Lung microvascular endothelial cell (primary cell): ENCODE results near the gene FPR1. TPM values are rescaled to one million over a fixed set of nuclear protein-coding genes. Genes with fewer than 3 reads are reported as not detected.
"Not testable (repeated sequence)": the region's sequence is repeated elsewhere in the genome, so short reads cannot be mapped to it uniquely, and the experiment has no call there.

ENCODE experiments used
- DNase-seq, 2 donors: peaks; one replicate each; pipeline versions ENCODE4 v3.0.0 to v3.0.0-alpha.2; 2010; ENCODE audit warnings: low read depth in 2 of 2
- total RNA-seq: library from RNA; depleted of rRNA; stranded (reverse); fragments of >200 nt; gene quantifications from 2 replicates; pipeline ENCODE4 v1.2.1, GENCODE V29; 2014

The FPR1 gene
- total RNA-seq, 1 donor from 2014 or later, result not detected

DNA sequence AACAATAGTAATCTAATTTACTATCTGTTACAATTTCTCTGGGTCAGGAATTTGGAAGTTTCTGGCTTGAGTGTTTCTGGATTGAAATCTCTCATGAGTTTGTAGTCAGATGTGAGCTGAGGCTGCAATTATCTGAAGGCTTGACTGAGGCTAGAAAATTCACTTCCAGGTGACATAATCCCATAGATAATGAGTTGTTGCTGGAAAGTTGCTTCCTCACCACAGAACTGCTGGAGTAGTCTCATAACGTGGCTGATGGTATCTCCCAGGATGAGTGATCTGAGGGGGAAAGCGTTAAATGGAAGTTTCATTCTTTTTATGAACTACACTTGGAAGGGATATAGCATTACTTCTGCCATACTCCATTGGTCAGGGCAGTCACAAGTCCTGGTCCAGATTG, 28.0 kb upstream of the FPR1 start:
- no peak for DNase-seq

DNA sequence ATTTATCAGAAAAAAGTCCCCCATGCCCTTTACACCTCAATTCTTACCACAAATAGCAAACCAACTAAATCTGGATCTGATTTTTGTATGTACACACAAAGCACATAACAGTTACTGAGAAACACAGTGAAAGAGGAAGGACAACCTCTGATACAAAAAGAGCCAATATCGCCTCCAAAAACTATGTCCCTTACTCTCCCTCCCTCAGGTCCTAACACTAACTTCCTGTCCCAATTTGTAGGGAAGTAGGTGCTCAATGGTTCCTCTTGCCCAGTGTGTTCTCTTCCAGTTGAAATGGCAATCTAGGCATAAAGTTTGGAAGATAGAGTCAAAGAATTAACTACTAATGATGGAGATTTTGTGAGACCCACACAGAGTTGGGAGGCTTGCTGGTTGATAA, 27.5 kb upstream of the FPR1 start:
- DNase-seq, result no peak

DNA sequence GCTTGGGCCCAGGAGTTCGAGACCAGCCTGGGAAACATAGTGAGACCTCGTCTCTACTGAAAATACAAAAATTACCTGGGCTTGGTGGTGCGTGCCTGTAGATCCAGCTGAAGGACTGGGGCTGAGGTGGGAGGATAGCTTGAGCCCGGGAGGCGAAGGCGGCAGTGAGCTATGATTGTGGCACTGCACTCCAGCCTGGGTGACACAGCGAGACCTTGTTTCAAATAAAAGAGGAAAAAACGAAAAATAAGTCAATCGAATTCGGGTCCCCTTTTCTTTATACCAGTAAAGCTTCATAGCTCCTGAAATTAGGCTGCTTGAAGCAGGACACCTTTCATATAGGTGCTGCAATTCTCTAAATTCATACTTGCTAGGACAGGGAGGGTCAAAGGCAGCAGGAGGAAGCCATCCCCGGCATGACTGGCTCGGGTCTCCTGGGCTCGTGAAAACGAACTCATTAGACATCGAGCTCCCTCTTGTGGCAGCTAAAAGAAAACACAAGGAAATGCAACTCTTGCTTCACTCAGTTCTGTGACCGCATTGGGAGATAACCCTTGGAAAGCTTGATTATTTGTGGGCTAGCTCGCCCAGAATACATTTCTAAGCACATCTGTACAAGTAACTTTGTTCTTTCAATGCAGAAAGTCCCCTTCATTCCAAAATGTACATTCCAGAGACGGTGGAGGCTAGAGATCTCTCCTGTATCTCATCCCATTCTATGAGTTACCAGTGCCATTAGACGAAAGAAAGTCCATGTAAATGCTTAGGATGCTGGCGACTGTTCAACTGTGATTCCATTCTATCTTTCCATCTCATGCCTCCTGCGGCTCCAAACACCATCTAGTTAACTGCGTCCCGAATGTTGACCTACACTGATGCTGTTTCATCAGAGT, 26.1 kb upstream of the FPR1 start:
- DNase-seq, result peak; percentile 84 to 90

DNA sequence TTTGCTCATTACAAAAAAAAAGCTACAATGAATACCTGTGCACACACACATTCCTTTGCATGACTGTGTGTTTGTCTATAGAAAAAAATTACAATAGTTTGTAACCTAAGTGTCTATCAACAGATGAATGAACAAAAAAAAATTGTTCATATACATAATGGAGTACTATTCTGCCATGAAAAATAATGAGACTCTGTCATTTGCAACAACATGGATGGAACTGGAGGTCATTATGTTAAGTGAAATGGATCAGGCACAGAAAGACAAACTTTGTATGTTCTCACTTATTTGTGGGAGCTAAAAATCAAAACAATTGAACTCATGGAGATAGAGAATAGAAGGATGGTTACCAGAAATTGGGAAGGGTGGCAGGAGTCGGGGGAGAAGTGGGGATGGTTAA, 24.9 kb upstream of the FPR1 start:
- DNase-seq, result not testable (repeated sequence)

DNA sequence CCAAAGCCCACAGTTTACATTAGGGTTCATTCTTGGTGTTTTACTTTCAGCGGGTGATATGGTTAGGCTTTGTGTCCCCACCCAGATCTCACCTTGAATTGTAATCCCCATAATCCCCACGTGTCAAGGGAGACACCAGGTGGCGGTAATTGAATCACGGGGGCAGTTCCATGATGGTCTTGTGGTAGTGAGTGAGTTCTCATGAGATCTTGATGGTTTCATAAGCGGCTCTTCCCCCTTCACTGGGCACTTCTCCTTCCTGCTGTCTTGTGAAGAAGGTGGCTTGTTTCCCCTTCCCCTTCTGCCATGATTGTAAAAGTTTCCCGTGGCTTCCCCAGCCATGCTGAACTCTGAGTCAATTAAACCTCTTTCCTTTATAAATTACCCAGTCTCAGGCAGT, 21.3 kb upstream of the FPR1 start:
- no peak for DNase-seq

DNA sequence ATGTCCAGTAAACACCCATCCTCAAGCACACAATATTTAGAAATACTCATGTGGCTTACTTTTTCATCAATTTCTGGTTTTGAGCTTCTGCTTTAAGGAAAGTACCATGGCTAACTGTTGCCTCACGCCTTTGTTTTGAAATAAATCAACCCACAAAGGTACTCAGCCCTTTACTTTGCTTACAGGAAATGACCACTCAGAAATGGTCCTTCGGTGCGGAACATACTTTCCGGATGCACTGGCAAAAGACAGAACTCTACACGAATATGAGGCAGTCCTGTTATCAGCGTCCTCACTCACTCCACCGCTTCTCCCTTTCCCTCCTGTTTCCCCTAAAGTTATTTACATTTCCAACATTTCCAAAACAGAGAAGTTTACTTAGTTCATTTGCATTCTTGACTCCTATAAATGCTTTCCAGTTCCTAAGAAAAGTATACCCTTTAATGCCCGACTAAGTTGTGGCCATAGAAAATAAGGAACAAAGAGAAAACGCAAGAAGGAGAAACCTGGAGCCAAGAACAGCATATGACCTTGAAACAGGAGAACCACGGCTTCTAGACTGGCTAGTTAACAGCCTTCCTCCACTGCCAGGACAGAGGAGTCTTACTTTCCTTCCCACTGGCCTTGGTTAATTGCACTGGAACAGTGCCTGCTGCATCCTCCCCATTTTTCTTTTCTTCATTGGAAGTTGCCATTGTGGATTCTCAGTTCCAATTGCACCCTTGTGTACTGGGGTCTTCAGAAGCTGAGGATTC, 19.9 kb upstream of the FPR1 start:
- no peak for DNase-seq

DNA sequence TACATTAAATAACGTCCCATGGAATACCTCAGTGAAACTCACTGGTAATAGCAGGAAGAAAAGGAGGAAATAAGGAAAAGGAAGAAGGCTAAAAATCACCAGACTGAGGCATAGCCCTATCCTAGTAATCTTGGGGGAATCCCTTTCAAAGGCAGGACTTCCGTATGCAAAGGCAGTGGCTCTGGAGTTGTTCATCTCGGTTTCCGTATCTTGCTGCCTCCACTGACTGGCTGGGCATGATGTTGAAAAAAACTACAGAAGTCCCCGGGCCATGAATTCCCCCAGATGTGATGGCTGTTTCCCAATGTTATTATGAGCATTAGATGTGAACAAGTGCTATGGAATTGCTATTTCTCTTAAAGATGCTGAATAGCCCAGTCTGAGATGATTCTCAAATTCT, 14.8 kb upstream of the FPR1 start:
- no peak for DNase-seq

DNA sequence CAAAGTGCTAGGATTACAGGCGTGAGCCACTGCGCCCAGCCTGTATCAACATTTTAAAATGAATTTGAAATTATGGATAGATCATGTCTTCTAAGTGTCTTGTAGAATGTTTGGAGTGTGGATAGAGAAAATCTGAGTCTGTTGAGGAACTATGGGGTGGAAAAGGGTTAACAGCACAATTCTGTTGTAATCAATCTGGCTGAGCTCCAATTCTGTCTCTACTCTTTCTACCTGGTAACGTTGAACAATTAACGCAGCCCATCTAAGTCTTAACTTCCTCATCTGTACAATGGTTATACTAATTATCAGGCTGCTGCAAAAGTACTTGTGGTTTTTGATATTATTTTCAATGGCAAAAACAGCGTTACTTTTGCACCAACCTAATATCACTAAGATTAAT, 13.4 kb upstream of the FPR1 start:
- DNase-seq, result no peak

DNA sequence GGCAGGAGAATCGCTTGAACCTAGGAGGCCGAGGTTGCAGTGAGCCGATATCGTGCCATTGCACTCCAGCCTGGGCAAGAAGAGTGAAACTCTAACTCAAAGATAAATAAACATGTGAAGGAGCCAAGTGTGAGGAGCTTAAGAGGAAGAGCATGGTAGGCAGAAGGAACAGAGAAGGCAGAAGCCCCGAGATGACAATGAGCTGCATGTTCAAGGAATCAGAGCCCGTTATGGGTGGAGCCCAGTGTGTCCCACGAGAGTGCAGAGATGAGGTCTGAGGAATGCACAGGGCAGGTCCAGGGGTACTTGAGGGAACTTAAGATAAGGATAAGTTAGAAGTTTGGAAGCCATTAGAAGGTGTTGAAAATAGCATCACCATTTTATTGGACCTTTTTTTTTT, 10.0 kb upstream of the FPR1 start:
- DNase-seq, result no peak

DNA sequence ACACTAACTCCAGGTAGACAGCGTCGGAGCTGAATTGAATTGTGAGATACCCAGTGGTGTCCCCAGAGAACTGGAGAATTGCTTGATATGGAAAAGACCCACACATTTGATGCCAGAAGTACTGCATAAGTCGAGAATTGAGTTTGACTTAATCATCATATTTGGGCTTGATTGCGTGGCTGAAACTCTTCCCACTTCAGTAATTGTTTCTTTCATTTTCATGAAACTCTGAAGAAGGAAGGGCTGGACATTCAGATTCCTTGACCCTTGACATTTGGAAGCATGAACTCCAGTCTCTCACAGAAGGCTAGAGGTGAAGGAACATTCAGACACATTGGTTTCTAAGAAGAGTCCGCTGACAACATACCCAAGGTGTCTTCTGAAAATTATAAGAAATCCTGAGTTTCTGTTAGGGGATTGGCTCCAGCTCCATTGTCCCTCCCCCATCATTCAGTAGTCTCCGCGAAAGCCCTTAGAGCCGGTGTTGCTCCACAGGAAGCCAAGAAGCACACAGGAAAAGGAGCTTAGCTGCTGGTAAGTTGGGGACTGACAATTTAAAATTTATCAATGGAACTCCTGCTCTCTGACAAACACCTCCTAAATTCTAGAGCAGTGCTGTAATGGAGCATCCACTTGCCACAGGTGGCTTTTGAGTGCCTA, 9.1 kb upstream of the FPR1 start, which contains the start of gene FPR2:
TSS of gene FPR2 (plus strand) at position 484 of the 660 bp plus-strand sequence. CDS start 7,479 bp downstream, outside the sequence.
- no peak for DNase-seq

DNA sequence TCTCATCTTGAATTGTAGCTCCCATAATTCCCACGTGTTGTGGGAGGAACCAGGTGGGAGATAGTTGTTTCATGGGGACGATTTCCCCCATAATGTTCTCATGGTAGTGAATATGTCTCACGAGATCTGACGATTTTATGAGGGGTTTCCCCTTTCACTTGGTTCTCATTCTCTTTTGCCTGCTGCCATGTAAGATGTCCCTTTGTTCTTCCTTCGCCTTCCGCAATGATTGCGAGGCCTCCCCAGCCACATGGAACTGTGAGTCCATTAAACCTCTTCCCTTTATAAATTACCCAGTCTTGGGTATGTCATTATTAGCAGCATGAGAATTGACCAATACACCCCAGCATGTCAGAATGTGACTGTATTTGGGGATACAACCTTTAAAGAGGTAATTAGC, 3.9 kb upstream of the FPR1 start:
- DNase-seq, result no peak

DNA sequence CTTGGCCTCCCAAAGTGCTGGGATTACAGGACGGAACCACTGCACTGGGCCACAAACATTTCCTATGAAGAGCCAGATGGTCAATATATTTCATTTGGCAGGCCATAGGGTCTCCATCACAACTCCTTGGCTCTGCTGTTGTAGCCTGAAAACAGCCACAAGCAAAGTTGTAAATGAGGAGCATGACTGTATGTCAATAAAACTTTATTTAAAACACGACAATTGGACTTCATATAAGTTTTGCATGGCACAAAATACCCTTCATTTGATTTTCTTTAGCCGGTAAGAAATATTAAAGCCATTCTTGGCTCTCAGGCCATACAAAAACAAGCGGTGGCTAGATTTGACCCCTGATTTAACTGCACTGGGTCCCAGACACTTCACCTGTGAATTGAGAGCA, 3.1 kb upstream of the FPR1 start:
- DNase-seq, result no peak

DNA sequence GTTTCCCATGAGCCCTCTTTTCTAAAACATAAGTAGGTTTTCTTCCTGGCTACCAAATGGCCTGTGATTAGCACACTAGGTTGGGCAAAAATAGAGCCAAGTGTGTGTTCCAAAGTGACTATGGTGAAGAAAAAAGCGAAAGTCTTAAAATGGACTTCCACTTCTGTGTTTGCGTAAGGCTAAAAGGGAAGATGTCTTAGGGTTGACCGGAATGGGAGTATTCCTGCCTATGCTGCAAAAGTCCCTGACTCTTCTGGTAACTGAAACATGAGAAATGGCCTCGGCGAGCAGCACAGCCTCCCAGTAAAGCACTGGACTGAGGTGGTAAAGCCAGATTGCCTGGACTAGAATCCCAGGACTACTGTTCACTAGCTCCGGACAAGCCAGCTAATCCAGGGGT, 2.4 kb upstream of the FPR1 start:
- no peak for DNase-seq

DNA sequence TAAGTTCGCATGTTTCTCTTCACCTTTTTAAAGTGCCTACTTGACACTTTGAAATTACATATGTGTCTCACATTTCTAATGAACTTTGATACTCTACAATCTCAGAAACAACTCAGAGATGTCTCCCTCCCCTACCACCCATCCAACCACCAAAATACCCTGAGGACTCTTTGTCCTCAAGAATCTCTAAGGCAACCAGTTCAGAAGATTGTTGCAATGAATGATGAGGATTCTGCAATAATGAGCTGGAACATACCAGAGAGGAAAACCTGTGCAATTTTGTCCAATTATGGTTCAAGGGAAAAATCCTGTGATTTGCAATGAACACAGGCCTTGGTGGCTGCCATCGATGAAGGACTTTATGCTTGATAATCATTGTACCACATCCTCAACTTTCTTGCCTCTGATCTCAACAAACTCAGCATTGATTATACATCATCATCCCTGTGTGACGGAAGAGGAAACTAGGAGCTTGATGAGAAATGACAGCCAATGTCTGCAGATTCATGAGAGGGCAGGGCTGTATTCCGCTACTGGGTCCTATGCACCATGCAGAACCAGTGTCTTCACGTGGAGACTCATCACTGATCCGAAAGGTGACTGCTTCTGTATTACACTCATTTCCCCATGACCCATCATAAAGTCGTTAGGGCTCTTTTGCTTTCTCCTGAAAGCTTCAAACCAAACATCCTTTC, 1.1 kb downstream of the FPR1 start:
- DNase-seq, result no peak

DNA sequence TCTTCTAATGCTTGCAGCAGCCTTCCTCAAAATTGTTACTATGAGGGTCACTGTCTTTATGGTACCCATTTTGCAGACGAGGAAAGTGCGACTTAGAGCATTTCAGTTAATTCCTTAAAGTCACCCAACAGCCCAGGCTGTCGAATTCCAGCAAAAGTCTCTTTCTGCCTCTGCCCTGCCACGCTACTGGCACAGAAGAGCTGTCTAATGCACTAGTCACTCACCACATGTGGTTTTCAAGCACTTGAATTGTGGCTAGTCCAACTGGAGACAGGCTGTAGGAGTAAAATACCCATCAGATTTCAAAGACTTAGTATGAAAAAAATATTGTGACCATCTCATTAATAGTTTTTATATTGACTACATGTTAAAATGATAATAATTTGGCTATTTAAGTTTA, 1.7 kb downstream of the FPR1 start:
- DNase-seq, result no peak

DNA sequence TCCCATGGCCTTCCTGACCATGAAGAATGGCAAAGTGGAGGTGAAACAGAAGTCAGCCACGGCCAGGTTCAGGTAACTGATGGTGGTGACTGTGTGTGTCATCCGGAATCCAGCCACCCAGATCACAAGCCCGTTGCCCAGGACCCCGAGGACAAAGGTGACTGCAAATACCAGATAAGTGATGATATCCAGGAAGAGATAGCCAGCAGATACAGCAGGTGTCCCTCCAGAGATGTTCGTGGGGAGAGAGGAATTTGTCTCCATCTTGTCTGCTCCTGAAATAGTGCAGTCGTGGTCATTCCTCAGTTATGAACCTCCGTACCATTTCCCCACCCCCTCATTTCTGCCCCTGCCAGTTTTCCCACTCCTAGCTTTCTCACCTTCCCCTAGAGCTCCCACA, 4.9 kb downstream of the FPR1 start:
- DNase-seq, result no peak

DNA sequence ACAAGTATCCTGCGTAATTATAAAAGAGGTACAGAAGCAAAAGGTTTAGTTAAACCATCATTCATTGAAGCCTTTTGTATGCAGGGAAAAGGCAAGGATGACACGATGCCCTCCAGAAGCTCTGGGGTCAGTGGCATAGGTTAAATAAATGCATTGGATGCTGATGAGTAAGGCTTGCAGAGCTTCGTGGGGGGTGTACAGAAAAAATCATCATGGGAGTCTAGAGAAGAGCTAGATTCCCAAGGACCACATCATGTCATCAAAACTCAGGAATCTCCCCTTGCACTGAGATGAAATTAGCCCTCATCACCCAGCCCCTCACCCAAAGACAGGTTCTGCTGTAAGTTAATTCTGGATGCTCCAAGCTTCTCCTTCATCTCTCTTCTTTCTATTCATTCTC, 8.3 kb downstream of the FPR1 start:
- DNase-seq, result no peak

DNA sequence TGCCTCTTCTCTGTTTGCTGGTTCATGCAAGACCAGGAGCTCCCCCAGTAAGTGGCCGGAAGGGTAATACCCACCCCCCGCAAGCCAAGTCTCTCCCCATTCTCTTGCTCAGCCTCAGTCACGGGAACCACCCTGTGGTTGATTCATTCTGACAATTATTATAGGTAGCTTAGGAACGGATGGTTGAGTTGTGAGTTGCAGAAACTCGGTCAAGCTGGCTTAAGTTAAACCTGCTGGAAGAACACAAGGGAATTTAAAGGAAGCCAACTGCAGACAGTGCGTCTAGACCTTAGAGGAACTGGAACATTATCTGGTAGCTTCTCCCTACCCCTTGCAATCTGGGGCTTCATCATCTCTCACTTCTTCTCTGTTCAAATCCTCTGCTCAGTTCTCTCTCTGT, 8.9 kb downstream of the FPR1 start:
- no peak for DNase-seq

DNA sequence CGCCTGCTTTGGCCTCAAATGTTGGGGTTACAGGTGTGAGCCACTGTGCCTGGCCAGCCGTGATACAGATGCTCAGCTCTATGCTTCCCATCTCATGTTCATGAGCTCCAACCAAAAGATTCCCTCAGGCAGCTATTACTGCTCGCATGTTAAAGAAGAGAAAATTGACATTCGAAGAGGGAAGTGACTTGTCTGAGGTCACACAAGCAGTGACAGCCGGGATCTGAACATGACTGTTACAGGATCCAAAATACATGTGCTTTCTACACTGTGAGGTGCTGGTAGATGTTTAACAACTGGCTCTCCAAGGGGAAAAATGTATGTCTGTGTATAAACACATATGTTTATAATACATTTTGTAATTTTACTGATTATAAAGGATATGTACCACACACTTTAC, 11.3 kb downstream of the FPR1 start:
- DNase-seq, result no peak

DNA sequence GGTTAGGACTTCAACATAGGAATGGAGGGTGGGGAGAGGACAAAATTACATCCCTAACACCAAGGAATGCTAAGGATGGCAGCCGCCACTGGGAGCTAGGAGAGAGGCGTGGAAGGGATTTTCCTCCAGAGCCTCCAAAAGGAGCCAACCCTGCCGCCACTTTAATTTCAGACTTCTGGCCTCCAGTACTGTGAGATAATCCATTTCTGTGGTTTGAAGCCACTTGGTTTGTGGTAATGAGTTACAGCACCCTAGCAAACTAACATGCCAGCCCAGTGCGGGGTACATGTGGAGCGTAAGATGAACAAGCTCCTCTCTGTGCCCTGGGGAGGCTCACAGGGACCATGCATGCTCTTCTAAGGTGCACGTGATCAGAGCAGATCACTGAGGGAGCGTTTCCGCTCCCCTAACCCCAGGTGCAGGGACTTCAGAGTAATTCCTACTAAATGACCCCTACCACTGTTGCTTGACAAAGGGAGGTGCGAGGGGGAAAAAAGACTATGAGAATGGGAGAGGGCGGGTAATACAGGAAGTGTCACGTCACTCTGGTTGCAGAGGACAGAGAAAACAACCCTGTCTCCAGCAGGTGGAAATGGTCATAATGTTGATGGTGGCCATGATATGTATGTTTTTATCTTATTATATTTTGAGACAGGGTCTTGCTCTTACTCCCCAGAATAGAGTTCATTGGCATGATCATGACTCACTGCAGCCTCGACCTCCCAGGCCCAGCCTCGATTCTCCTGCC, 12.0 kb downstream of the FPR1 start:
- no peak for DNase-seq

DNA sequence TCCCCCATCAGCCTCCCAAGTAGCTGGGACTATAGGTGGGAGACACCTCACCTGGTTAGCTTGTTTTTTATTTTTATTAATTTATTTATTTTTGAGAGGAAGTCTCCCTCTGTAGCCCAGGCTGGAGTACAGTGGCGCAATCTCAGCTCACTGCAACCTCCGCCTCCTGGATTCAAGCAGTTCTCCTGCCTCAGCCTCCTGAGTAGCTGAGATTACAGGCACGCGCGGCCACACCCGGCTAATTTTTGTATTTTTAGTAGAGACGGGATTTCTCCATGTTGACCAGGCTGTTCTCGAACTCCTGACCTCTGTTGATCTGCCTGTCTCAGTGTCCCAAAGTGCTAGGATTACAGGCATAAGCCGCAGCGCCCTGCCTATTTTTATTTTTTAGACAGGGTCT, 13.2 kb downstream of the FPR1 start:
- not testable (repeated sequence) for DNase-seq
